ENCODE data around the gene RING1.
"Not testable (repeated sequence)": the region's sequence is repeated elsewhere in the genome, so short reads cannot be mapped to it uniquely, and the experiment has no call there.

Gene RING1

GRCh38 chr6:33217681-33218080 is 9.4 kb downstream of the RING1 start:
- Histone ChIP-seq H3K9ac (ENCODE audit: low read length) (no peak overlapping the region), H3K18ac (ENCODE audit: low read depth in 1 of 2, low read length in 2 of 2) (no peak overlapping the region), H3K14ac (ENCODE audit: low read length in 2 of 2) (peak overlapping the region in 1 of 2 experiments; percentile 47), H3K23ac (ENCODE audit: low read length in 2 of 2) (no peak overlapping the region), H2AFZ (ENCODE audit: low read depth, low read length) (no peak overlapping the region), H3K27ac (ENCODE audit: low read length, poor library complexity, severe bottlenecking) (no peak overlapping the region), H4K91ac (ENCODE audit: low read length) (no peak overlapping the region), H3K9me3 (ENCODE audit: control insufficient read depth, low read length) (no peaks in the 10 kb centered on the region), H4K8ac (ENCODE audit: low read length) (no peak overlapping the region), H3K4ac (ENCODE audit: low read depth in 1 of 2, low read length in 2 of 2) (no peak overlapping the region), H3K4me3 (ENCODE audit: insufficient read depth in 1 of 2, low read depth in 1 of 2, low read length in 2 of 2) (no peak overlapping the region), H2BK120ac (ENCODE audit: low read depth, low read length) (no peak overlapping the region), H2AK5ac (ENCODE audit: low read length, severe bottlenecking) (no peak overlapping the region), H3K4me2 (ENCODE audit: low read length, poor library complexity, severe bottlenecking) (no peak overlapping the region), H2BK12ac (ENCODE audit: low read length in 2 of 2) (no peak overlapping the region), H3K27me3 (ENCODE audit: control insufficient read depth in 1 of 2, insufficient read depth in 1 of 2, low read length in 2 of 2) (peaks cover 21 to 38% of the 10 kb centered on the region in 2 experiments), H2BK15ac (ENCODE audit: low read depth, poor library complexity, severe bottlenecking) (no peak overlapping the region), H3K79me1 (replicated peaks; ENCODE audit: low read length, poor library complexity, severe bottlenecking) (no peaks in the 10 kb centered on the region), H3K36me3 (ENCODE audit: control insufficient read depth in 1 of 2, insufficient read depth in 2 of 2, low read depth in 1 of 2, low read length in 2 of 2) (peaks cover 0 to 3% of the 10 kb centered on the region in 2 experiments), H2BK5ac (ENCODE audit: low read depth, low read length, poor library complexity, severe bottlenecking) (no peak overlapping the region), H3K4me1 (ENCODE audit: control insufficient read depth, insufficient read depth, low read depth, low read length) (peaks cover 11% of the 10 kb centered on the region)
- DNase-seq: no peak
- 48% methylated on average over 3 of the region's 3 CpGs for WGBS

- peaks cover 23 to 34% of the 10 kb centered on the region in 2 experiments for H3K27me3 ChIP-seq (ENCODE audit: control insufficient read depth in 1 of 2, insufficient read depth in 1 of 2, low read length in 2 of 2)
- not testable (repeated sequence) for H3K23ac ChIP-seq (ENCODE audit: low read length in 2 of 2); H2BK12ac ChIP-seq (ENCODE audit: low read length in 2 of 2); H3K9me3 ChIP-seq (ENCODE audit: control insufficient read depth, low read length); H3K4me3 ChIP-seq (ENCODE audit: insufficient read depth in 1 of 2, low read depth in 1 of 2, low read length in 2 of 2); H3K79me1 ChIP-seq (replicated peaks; ENCODE audit: low read length, poor library complexity, severe bottlenecking); H4K91ac ChIP-seq (ENCODE audit: low read length); H2BK5ac ChIP-seq (ENCODE audit: low read depth, low read length, poor library complexity, severe bottlenecking); H4K8ac ChIP-seq (ENCODE audit: low read length); H3K9ac ChIP-seq (ENCODE audit: low read length); H3K36me3 ChIP-seq (ENCODE audit: control insufficient read depth in 1 of 2, insufficient read depth in 2 of 2, low read depth in 1 of 2, low read length in 2 of 2); H3K4me1 ChIP-seq (ENCODE audit: control insufficient read depth, insufficient read depth, low read depth, low read length); H3K4me2 ChIP-seq (ENCODE audit: low read length, poor library complexity, severe bottlenecking); H3K27ac ChIP-seq (ENCODE audit: low read length, poor library complexity, severe bottlenecking); H2BK15ac ChIP-seq (ENCODE audit: low read depth, poor library complexity, severe bottlenecking); H2AFZ ChIP-seq (ENCODE audit: low read depth, low read length); H3K14ac ChIP-seq (ENCODE audit: low read length in 2 of 2); H3K4ac ChIP-seq (ENCODE audit: low read depth in 1 of 2, low read length in 2 of 2); H2AK5ac ChIP-seq (ENCODE audit: low read length, severe bottlenecking); H2BK120ac ChIP-seq (ENCODE audit: low read depth, low read length); DNase-seq; H3K18ac ChIP-seq (ENCODE audit: low read depth in 1 of 2, low read length in 2 of 2)
- WGBS: 33% methylated on average over 9 of the region's 14 CpGs
Observed at GRCh38 chr6:33226503-33227120, 18.3 kb downstream of the RING1 start.

GRCh38 chr6:33235221-33235634 is 26.9 kb downstream of the RING1 start:
- Histone ChIP-seq H3K9me3 (ENCODE audit: control insufficient read depth, low read length) (no peaks in the 10 kb centered on the region), H2BK15ac (ENCODE audit: low read depth, poor library complexity, severe bottlenecking) (no peak overlapping the region), H3K27me3 (ENCODE audit: control insufficient read depth in 1 of 2, insufficient read depth in 1 of 2, low read length in 2 of 2) (peaks cover 47 to 55% of the 10 kb centered on the region in 2 experiments), H3K14ac (ENCODE audit: low read length in 2 of 2) (no peak overlapping the region), H3K79me1 (replicated peaks; ENCODE audit: low read length, poor library complexity, severe bottlenecking) (no peaks in the 10 kb centered on the region), H4K91ac (ENCODE audit: low read length) (no peak overlapping the region), H4K8ac (ENCODE audit: low read length) (peak overlapping the region; percentile 7), H2AFZ (ENCODE audit: low read depth, low read length) (no peak overlapping the region), H3K9ac (ENCODE audit: low read length) (no peak overlapping the region), H3K23ac (ENCODE audit: low read length in 2 of 2) (no peak overlapping the region), H2BK120ac (ENCODE audit: low read depth, low read length) (no peak overlapping the region), H3K4me3 (ENCODE audit: insufficient read depth in 1 of 2, low read depth in 1 of 2, low read length in 2 of 2) (no peak overlapping the region), H3K4me2 (ENCODE audit: low read length, poor library complexity, severe bottlenecking) (no peak overlapping the region), H2AK5ac (ENCODE audit: low read length, severe bottlenecking) (no peak overlapping the region), H2BK5ac (ENCODE audit: low read depth, low read length, poor library complexity, severe bottlenecking) (no peak overlapping the region), H3K4ac (ENCODE audit: low read depth in 1 of 2, low read length in 2 of 2) (no peak overlapping the region), H3K27ac (ENCODE audit: low read length, poor library complexity, severe bottlenecking) (no peak overlapping the region), H2BK12ac (ENCODE audit: low read length in 2 of 2) (no peak overlapping the region), H3K18ac (ENCODE audit: low read depth in 1 of 2, low read length in 2 of 2) (no peak overlapping the region), H3K4me1 (ENCODE audit: control insufficient read depth, insufficient read depth, low read depth, low read length) (no peaks in the 10 kb centered on the region), H3K36me3 (ENCODE audit: control insufficient read depth in 1 of 2, insufficient read depth in 2 of 2, low read depth in 1 of 2, low read length in 2 of 2) (no peaks in the 10 kb centered on the region)
- no peak for DNase-seq
- WGBS: 6% methylated on average over 6 of the region's 6 CpGs

GRCh38 chr6:33236328-33236727 is 28.0 kb downstream of the RING1 start:
- H2BK12ac ChIP-seq (ENCODE audit: low read length in 2 of 2): no peak overlapping the region
- H3K9ac ChIP-seq (ENCODE audit: low read length): no peak overlapping the region
- H2BK15ac ChIP-seq (ENCODE audit: low read depth, poor library complexity, severe bottlenecking): no peak overlapping the region
- no peak overlapping the region for H3K14ac ChIP-seq (ENCODE audit: low read length in 2 of 2)
- no peak overlapping the region for H3K23ac ChIP-seq (ENCODE audit: low read length in 2 of 2)
- no peak overlapping the region for H4K8ac ChIP-seq (ENCODE audit: low read length)
- H3K4me1 ChIP-seq (ENCODE audit: control insufficient read depth, insufficient read depth, low read depth, low read length): no peaks in the 10 kb centered on the region
- peaks cover 51% of the 10 kb centered on the region in 2 experiments for H3K27me3 ChIP-seq (ENCODE audit: control insufficient read depth in 1 of 2, insufficient read depth in 1 of 2, low read length in 2 of 2)
- H3K4me3 ChIP-seq (ENCODE audit: insufficient read depth in 1 of 2, low read depth in 1 of 2, low read length in 2 of 2): no peak overlapping the region
- H3K79me1 ChIP-seq (replicated peaks; ENCODE audit: low read length, poor library complexity, severe bottlenecking): no peaks in the 10 kb centered on the region
- H3K27ac ChIP-seq (ENCODE audit: low read length, poor library complexity, severe bottlenecking): no peak overlapping the region
- no peak overlapping the region for H2AK5ac ChIP-seq (ENCODE audit: low read length, severe bottlenecking)
- H2BK120ac ChIP-seq (ENCODE audit: low read depth, low read length): no peak overlapping the region
- no peaks in the 10 kb centered on the region for H3K36me3 ChIP-seq (ENCODE audit: control insufficient read depth in 1 of 2, insufficient read depth in 2 of 2, low read depth in 1 of 2, low read length in 2 of 2)
- H3K4ac ChIP-seq (ENCODE audit: low read depth in 1 of 2, low read length in 2 of 2): no peak overlapping the region
- H2BK5ac ChIP-seq (ENCODE audit: low read depth, low read length, poor library complexity, severe bottlenecking): no peak overlapping the region
- DNase-seq: no peak
- no peak overlapping the region for H3K4me2 ChIP-seq (ENCODE audit: low read length, poor library complexity, severe bottlenecking)
- no peak overlapping the region for H3K18ac ChIP-seq (ENCODE audit: low read depth in 1 of 2, low read length in 2 of 2)
- H3K9me3 ChIP-seq (ENCODE audit: control insufficient read depth, low read length): no peaks in the 10 kb centered on the region
- H2AFZ ChIP-seq (ENCODE audit: low read depth, low read length): no peak overlapping the region
- no peak overlapping the region for H4K91ac ChIP-seq (ENCODE audit: low read length)

Data from mesenchymal stem cell (in vitro differentiated cells and primary cell).